HT-29 (cell line): ENCODE data around the gene CDKAL1. TPM values are rescaled to one million over a fixed set of nuclear protein-coding genes. Genes with fewer than 3 reads are reported as not detected.
A peak's percentile ranks its signal among the peaks of the same experiment; 100 is the strongest.
"Not testable (repeated sequence)": the region's sequence is repeated elsewhere in the genome, so short reads cannot be mapped to it uniquely, and the experiment has no call there.

Experiments
- DNase-seq: peaks from one replicate; pipeline ENCODE4 v3.0.0-alpha.2; 2015; ENCODE audit warnings: low spot score
- total RNA-seq: library from RNA; depleted of rRNA; stranded (reverse); fragments of >200 nt; shearing (Covaris generic); gene quantifications from 2 replicates; pipeline ENCODE4 v1.2.3, GENCODE V29; 2014; rRNA removed

The CDKAL1 gene
- 9.5 and 9.8 TPM in 2 replicates for total RNA-seq

- DNase-seq = peak; percentile 86
These were observed at the start of gene CDKAL1 for GRCh38 chr6:20534295-20535262. Gene CDKAL1 (plus strand): TSS chr6:20534457. CDS start chr6:20546351, 11,894 bp downstream.

GRCh38 chr6:20486641-20487040, 47.6 kb upstream of the CDKAL1 start:
- DNase-seq = no peak

GRCh38 chr6:20487669-20488375, 46.4 kb upstream of the CDKAL1 start:
- no peak for DNase-seq

- no peak for DNase-seq
These were observed 43.7 kb upstream of the CDKAL1 start for GRCh38 chr6:20490591-20490990.

- no peak for DNase-seq
These were observed 42.2 kb upstream of the CDKAL1 start for GRCh38 chr6:20492099-20492498.

GRCh38 chr6:20497216-20498040, 36.8 kb upstream of the CDKAL1 start:
- DNase-seq = no peak

GRCh38 chr6:20498041-20498385, 36.2 kb upstream of the CDKAL1 start:
- DNase-seq = no peak

GRCh38 chr6:20509212-20509611, 25.0 kb upstream of the CDKAL1 start:
- no peak for DNase-seq

GRCh38 chr6:20511852-20512251, 22.4 kb upstream of the CDKAL1 start:
- no peak for DNase-seq

GRCh38 chr6:20525208-20525607, 9.0 kb upstream of the CDKAL1 start:
- not testable (repeated sequence) for DNase-seq

GRCh38 chr6:20529086-20529448, 5.2 kb upstream of the CDKAL1 start:
- peak; percentile 73 for DNase-seq

- no peak for DNase-seq
These were observed 1.4 kb upstream of the CDKAL1 start for GRCh38 chr6:20532881-20533280.

GRCh38 chr6:20533746-20534294, 437 bp upstream of the CDKAL1 start:
- DNase-seq = peak; percentile 26

- DNase-seq = no peak
These were observed 3.9 kb downstream of the CDKAL1 start for GRCh38 chr6:20538131-20538662.

GRCh38 chr6:20538907-20539306, 4.7 kb downstream of the CDKAL1 start:
- DNase-seq = no peak

- no peak for DNase-seq
These were observed 5.1 kb downstream of the CDKAL1 start for GRCh38 chr6:20539387-20539786.

GRCh38 chr6:20540683-20541082, 6.4 kb downstream of the CDKAL1 start:
- DNase-seq = no peak

- DNase-seq = no peak
These were observed 7.1 kb downstream of the CDKAL1 start for GRCh38 chr6:20541382-20541781.

- DNase-seq = no peak
These were observed 8.8 kb downstream of the CDKAL1 start for GRCh38 chr6:20542927-20543602.

- DNase-seq = no peak
These were observed 14.0 kb downstream of the CDKAL1 start for GRCh38 chr6:20548264-20548663.

- not testable (repeated sequence) for DNase-seq
These were observed 15.1 kb downstream of the CDKAL1 start for GRCh38 chr6:20549398-20549797.
